IPS DF 19.7 (cell line): ENCODE results near the gene PTPRA.
"Not testable (repeated sequence)": the region's sequence is repeated elsewhere in the genome, so short reads cannot be mapped to it uniquely, and the experiment has no call there.

Source experiments
- DNase-seq: peaks from one replicate; pipeline ENCODE4 v3.0.0-alpha.2; 2013; ENCODE audit warnings: low read depth, low spot score

PTPRA gene

GRCh38 chr20:2873010-2873746 lies at the start of gene PTPRA:
Gene PTPRA (plus strand): TSS chr20:2873481. CDS start chr20:2964278, 90,797 bp downstream.
- DNase-seq = peak; percentile 73

- DNase-seq = no peak
Observed at GRCh38 chr20:2825761-2826160, 47.5 kb upstream of the PTPRA start.

GRCh38 chr20:2826655-2827054 lies 46.6 kb upstream of the PTPRA start:
- DNase-seq = no peak

GRCh38 chr20:2829376-2829775 lies 43.9 kb upstream of the PTPRA start:
- DNase-seq = no peak

GRCh38 chr20:2831206-2831605 lies 42.1 kb upstream of the PTPRA start:
- not testable (repeated sequence) for DNase-seq

GRCh38 chr20:2833761-2834160 lies 39.5 kb upstream of the PTPRA start:
- no peak for DNase-seq

- no peak for DNase-seq
Observed at GRCh38 chr20:2834401-2835110, 38.7 kb upstream of the PTPRA start.

- no peak for DNase-seq
Observed at GRCh38 chr20:2835331-2835796, 37.9 kb upstream of the PTPRA start.

GRCh38 chr20:2836035-2836434 lies 37.2 kb upstream of the PTPRA start:
- no peak for DNase-seq

GRCh38 chr20:2837221-2837960 lies 35.9 kb upstream of the PTPRA start:
- no peak for DNase-seq

GRCh38 chr20:2838170-2838797 lies 35.0 kb upstream of the PTPRA start:
- no peak for DNase-seq

GRCh38 chr20:2838847-2839671 lies 34.2 kb upstream of the PTPRA start:
- no peak for DNase-seq

- no peak for DNase-seq
Observed at GRCh38 chr20:2839732-2840137, 33.5 kb upstream of the PTPRA start.

GRCh38 chr20:2840138-2840966 lies 32.9 kb upstream of the PTPRA start, which contains the start of the genes PCED1A and VPS16:
Gene PCED1A (minus strand): TSS chr20:2840655. CDS start chr20:2839912, 743 bp downstream.
Gene VPS16 (plus strand): TSS chr20:2840745. CDS start chr20:2840775, 30 bp downstream.
- peak; percentile 65 for DNase-seq

GRCh38 chr20:2840967-2841531 lies 32.2 kb upstream of the PTPRA start:
- DNase-seq = no peak

GRCh38 chr20:2845607-2846006 lies 27.7 kb upstream of the PTPRA start:
- DNase-seq = no peak

GRCh38 chr20:2846698-2847097 lies 26.6 kb upstream of the PTPRA start:
- DNase-seq = no peak

GRCh38 chr20:2847802-2848201 lies 25.5 kb upstream of the PTPRA start:
- DNase-seq = no peak

- DNase-seq = no peak
Observed at GRCh38 chr20:2849529-2849928, 23.8 kb upstream of the PTPRA start.
